GM18505 (cell line): Measurements from ENCODE around the gene EPS8.

Source experiments
- ATAC-seq: cut with Tn5 transposase; IDR thresholded peaks from one replicate; pipeline ENCODE4 v1.9.1; 2021; ENCODE audit not compliant: unreplicated experiment
- POLR2A ChIP-seq: IDR thresholded peaks from 4 replicates; pipeline ENCODE4 v1.6.1; 2011; ENCODE audit warnings: borderline replicate concordance; ENCODE audit not compliant: insufficient read depth, insufficient read length; ENCODE audit errors: extremely low read depth

Gene EPS8

GRCh38 chr12:15815730-15816129, 26.5 kb upstream of the EPS8 start:
- no peak for TF ChIP-seq POLR2A
- no peak for ATAC-seq

DNA sequence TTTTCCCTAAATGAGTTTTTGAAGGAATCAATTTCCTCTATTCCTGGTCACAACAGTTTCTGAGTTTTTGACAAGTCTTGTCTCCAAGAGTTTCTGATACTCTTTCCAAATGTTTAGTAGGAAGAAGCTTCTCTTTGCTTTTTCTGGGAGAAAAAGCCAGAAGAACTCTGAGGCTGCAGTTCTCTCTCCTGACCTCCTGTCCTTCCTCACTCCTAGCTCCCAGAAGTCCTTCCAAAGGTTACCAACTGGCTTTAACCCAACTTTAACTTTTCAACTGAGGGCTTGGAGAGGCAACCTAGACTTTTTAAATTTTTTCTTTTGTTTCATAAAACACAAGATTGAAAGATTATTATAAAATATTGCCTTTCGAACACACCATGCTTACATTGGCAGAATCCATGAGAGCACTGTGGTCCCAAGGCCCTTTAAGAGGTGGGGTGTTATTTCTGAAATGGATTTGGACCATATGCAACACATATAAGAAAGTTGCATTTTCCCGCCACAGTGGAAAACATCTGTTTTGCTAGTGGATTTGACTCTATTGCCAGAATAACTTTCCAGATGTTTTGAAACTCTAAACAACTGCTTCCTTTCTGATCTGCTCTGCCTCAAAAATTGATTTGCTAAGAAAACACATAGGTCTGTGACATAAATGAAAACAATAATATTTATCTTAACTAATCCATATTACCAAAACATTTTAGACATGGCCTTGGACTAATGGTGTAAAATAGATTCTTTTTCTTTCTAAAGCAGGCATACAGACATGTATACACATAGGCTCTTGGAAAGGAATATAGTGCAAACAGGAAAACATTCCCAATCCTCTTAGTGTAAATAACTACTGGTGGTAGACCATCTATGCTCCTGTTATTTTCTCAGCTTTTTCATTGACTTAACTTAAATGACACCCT, 22.3 kb upstream of the EPS8 start:
- no peak for ATAC-seq
- TF ChIP-seq POLR2A, result no peak

- no peak for TF ChIP-seq POLR2A
- no peak for ATAC-seq
Measured at GRCh38 chr12:15808652-15809051, 19.5 kb upstream of the EPS8 start.

DNA sequence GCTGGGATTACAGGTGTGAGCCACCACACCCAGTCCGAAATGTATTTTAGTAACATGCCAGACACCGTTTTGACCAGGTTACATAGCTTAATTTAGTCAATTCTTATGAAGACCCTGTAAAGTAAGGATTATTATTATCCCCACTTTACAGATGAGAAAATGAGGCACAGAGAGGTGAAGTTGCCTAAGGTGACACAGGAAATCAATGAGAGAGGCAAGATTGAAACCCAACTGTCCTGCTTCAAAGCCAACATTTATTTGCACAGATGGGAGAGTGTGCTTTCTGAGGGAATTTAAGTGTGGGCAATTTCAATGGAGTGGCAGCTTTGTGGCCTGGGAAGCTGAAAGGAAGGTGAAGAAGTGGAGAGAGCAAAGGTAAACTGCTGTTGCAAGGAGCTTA, 19.1 kb upstream of the EPS8 start:
- ATAC-seq, result no peak

GRCh38 chr12:15806826-15807225, 17.6 kb upstream of the EPS8 start:
- ATAC-seq, result no peak
- TF ChIP-seq POLR2A, result no peak

More for the DNA sequence above, 19.1 kb upstream of the EPS8 start:
- TF ChIP-seq POLR2A, result no peak

DNA sequence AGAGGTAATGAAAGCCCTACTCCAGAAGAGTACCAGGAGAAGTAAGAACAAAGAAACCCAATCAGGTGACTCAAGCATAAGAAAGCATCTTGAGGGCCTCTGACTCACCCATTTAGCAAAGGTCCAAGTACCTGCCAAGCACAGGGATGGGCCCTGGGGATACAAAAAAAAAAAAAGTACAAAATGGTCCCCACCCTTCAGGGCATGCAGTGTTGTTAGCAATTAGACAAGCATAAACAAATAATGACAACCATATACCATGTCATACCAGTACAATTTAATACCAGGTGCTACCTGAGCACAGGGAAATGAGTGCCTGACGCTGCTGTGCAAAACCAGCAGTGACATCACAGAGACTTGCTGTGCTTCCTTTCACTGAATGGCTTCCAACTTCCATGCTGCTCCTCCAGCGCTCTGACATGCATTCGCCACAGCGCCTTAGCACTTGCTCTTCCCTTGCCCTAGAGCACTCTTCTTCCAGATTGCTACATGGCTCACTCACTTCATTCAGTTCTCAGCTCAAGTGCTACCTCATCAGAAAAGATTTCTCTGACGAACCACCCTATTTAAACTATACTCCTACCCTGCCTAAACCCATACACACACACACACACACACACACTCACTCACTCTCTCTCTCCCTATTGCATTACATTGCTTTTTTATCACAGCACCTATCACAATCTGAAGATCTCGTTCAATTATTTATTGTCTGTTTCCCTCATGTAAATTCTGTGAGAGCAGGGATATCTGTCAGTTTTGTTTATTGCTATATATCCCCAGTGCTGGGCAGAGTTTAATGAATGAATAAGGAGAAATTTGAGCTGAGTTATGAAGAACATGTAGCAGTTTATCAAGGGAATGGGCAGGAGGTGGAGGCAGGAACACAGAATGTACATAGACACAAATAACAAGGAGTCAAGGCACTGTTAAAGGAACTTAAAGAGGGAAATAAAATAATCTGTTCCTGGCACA, 12.9 kb upstream of the EPS8 start:
- ATAC-seq, result no peak
- TF ChIP-seq POLR2A, result no peak

DNA sequence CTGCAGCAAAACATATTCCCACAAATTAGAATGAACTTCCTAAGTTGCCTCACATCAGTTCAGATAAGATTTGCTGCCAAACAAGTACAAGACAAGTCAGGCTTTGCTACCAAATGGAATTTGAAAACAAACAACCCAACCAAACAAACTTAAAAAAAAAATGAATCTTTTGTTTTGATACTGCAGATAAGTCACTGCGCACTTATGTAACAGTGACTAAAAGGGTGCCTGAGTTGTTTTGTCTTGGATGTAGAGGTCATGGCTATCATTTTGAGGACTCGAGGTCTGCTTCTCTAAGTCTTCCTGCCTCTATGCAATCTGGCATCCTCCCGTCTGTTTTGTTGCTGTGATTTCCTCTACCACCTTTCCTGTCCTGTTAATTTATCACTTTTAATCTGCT, 11.1 kb upstream of the EPS8 start:
- no peak for TF ChIP-seq POLR2A
- ATAC-seq, result no peak

- no peak for ATAC-seq
- TF ChIP-seq POLR2A, result no peak
Measured at GRCh38 chr12:15797818-15798217, 8.6 kb upstream of the EPS8 start.

DNA sequence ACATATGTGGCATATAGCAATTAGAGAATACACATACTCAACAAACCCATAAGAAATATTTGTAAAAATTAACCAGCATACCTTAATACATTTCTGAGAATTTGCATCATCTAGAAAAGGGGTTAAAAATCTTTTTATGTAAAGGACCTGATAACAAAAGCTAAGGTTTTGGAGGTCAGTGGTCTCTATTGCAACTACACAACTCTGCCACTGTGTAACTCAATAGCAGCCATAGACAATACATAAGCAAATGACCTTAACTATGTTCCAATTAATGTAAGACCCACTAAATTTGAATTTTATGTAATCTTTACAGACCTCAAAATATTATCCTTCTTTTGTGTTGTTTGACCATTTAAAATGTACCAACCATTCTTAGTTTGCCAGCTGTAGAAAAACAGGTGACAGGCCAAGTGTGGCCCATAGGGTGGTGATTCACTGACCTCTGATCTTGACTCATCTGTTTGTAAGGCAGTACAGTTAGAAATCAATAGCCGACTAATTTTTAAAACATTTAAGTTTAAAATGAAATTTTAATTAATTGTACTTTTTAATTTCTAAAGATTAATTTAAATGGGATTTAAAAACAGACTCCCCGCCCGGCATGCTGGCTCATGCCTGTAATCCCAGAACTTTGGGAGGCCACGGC, 7.4 kb upstream of the EPS8 start:
- no peak for TF ChIP-seq POLR2A
- ATAC-seq, result no peak

DNA sequence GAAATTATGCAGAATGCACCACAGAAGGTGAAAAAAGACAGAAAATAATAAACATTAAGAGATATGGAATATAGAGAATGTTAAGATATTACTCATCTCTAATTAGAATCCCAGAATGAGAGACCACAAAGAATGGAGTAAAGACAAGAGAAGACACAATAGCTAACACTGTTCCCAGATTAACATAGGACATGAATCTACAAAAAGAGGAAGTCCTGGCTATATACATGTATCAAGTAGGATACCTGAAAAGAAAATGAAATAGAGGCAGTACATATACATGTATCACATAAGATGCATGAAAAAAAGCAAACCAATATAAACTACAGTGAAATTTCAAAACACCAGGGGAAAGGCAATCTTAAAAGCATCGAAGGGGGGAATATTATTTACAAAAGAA, 5.6 kb upstream of the EPS8 start:
- ATAC-seq, result no peak
- no peak for TF ChIP-seq POLR2A

DNA sequence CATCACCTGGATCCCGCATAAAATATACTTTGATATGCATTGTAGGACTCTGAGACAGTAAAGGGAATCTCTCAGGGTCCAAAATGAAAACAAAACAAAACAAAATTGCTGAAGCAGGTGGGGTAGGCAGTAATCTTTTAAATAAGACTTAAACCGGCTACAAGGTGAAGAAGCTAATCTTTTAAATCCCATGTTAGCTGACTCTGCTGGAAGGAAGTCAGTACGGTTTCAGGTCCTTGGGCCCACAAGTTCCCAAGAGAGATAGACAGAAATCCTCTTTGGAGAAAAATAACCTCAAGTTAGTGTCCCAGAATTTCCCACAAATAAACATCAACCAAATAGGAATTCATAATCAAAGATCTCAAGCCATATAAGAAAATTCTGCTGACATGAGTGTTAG, 5.0 kb upstream of the EPS8 start:
- ATAC-seq, result no peak
- TF ChIP-seq POLR2A, result no peak

DNA sequence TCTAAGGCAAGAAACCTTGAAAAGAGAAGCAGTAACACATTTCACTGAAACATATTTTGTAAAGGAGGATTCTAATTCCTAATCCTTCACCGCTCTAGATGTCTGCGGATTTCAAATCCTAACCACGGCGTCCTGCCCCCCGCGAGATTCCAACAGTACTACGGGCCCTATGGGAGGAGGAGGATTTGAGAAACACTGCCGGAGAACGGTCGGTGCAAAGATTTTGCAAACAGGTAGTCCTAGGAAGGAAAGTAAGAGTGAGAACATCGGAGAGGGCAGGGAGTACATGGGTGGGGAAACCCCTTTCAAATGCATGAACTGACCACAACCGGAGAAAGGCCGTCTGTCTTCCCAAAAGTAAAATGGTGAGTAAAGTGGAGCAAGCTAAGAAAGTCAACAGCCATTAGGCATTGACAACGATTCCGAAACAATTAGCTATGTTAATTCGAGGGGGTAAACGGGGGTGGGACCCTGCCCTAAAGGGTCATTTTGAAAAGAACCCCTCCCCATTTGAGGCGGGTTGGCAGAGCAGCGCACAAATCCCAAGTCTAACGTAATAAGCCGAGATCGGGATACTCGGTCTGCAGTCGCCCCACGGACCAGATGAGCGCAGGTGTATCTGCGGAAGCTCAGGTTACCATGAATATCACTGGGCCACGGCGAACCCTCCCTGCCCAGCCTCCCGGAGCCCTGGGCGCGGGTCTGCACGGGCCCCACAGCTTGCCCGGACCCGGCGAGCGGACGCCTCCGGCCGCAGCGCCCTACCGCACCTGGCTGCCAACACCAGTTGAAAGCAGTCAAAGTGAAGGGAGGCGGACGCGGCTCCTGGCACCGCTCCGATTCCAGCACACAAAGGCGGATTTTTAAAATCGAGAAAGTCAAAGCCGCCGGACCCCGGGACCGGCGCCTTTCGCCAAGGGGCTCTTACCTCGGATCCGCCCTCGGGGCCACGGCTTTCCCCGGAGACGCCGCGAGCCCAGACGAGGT, 662 bp downstream of the EPS8 start:
- ATAC-seq, result peak; percentile 33
- no peak for TF ChIP-seq POLR2A
